Measurements from ENCODE around the gene LCMT2.

The LCMT2 gene

DNA sequence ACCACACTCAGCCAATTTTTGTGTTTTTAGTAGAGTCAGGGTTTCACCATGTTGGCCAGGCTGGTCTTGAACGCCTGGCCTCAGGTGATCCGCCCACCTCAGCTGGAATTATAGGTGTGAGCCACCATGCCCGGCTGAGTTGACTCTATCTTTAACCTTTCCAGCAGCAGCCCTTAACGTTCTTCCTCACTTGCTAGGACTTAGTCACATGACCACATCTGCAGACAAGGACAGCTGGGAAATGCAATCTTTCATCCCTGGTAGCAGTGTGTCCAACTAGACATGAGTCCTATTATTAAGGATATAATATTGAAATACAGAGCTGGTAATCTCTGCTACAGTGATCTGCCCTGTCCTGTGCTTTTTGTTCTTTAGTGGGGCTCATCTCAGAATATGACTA lies 18.0 kb downstream of the LCMT2 start:
- no peak for TF ChIP-seq EZH2 (optimal IDR thresholded peaks at IDR 0.05; ENCODE audit: low read depth, low read length)
- TF ChIP-seq, protein P1, sequence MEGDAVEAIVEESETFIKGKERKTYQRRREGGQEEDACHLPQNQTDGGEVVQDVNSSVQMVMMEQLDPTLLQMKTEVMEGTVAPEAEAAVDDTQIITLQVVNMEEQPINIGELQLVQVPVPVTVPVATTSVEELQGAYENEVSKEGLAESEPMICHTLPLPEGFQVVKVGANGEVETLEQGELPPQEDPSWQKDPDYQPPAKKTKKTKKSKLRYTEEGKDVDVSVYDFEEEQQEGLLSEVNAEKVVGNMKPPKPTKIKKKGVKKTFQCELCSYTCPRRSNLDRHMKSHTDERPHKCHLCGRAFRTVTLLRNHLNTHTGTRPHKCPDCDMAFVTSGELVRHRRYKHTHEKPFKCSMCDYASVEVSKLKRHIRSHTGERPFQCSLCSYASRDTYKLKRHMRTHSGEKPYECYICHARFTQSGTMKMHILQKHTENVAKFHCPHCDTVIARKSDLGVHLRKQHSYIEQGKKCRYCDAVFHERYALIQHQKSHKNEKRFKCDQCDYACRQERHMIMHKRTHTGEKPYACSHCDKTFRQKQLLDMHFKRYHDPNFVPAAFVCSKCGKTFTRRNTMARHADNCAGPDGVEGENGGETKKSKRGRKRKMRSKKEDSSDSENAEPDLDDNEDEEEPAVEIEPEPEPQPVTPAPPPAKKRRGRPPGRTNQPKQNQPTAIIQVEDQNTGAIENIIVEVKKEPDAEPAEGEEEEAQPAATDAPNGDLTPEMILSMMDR (IDR thresholded peaks at IDR 0.05; ENCODE audit: low read length): no peak
- TF ChIP-seq EZH2phosphoT487 (IDR thresholded peaks at IDR 0.05; ENCODE audit: low read length): no peak
- DNase-seq: no peak
- no peak overlapping the region for H3K4me3 ChIP-seq (ENCODE audit: low read length)

GRCh38 chr15:43302205-43302817 lies 28.1 kb downstream of the LCMT2 start, which contains the start of gene TGM7:
Gene TGM7, minus strand, starts transcription at chr15:43302255.
- Histone ChIP-seq H3K4me3 (ENCODE audit: low read length) (no peak within 1 kb of the TSS), H3K4me2 (ENCODE audit: low read depth, low read length) (no peak within 1 kb of the TSS), H3K27ac (ENCODE audit: low read length) (no peak within 1 kb of the TSS), H3K36me3 (replicated peaks; ENCODE audit: insufficient read depth, low read length) (no peaks in the 10 kb centered on the region), H3K79me2 (ENCODE audit: low read length) (no peaks in the 10 kb centered on the region), H3K9me2 (replicated peaks; ENCODE audit: insufficient read depth, low read length) (no peaks in the 10 kb centered on the region), H3K9ac (ENCODE audit: low read length) (no peak within 1 kb of the TSS), H3K27me3 (replicated peaks; ENCODE audit: insufficient read depth, low read length) (no peaks in the 10 kb centered on the region), H4K20me1 (ENCODE audit: insufficient read depth, low read length) (no peaks in the 10 kb centered on the region), H3K4me1 (ENCODE audit: low read length) (no peaks in the 10 kb centered on the region), H3K9me3 (replicated peaks; ENCODE audit: insufficient read depth, low read length) (no peaks in the 10 kb centered on the region), H3F3A (ENCODE audit: insufficient read depth, low read length) (no peaks in the 10 kb centered on the region), H2AFZ (ENCODE audit: low read length) (no peak within 1 kb of the TSS)
- TF ChIP-seq, protein P1 (IDR thresholded peaks at IDR 0.05; ENCODE audit: low read length): no peak
- no peak for TF ChIP-seq EZH2phosphoT487 (IDR thresholded peaks at IDR 0.05; ENCODE audit: low read length)
- no peak for TF ChIP-seq EZH2 (optimal IDR thresholded peaks at IDR 0.05; ENCODE audit: low read depth, low read length)
- no peak for DNase-seq

More for the DNA sequence above, 18.0 kb downstream of the LCMT2 start:
- H3K9me3 ChIP-seq (replicated peaks; ENCODE audit: insufficient read depth, low read length): no peaks in the 10 kb centered on the region
- H3K27ac ChIP-seq (ENCODE audit: low read length): no peak overlapping the region
- no peaks in the 10 kb centered on the region for H4K20me1 ChIP-seq (ENCODE audit: insufficient read depth, low read length)
- H3K9ac ChIP-seq (ENCODE audit: low read length): no peak overlapping the region
- H3K79me2 ChIP-seq (ENCODE audit: low read length): no peaks in the 10 kb centered on the region
- no peak overlapping the region for H2AFZ ChIP-seq (ENCODE audit: low read length)
- no peaks in the 10 kb centered on the region for H3K36me3 ChIP-seq (replicated peaks; ENCODE audit: insufficient read depth, low read length)
- no peaks in the 10 kb centered on the region for H3K27me3 ChIP-seq (replicated peaks; ENCODE audit: insufficient read depth, low read length)
- H3K4me2 ChIP-seq (ENCODE audit: low read depth, low read length): no peak overlapping the region
- H3F3A ChIP-seq (ENCODE audit: insufficient read depth, low read length): no peaks in the 10 kb centered on the region
- no peaks in the 10 kb centered on the region for H3K9me2 ChIP-seq (replicated peaks; ENCODE audit: insufficient read depth, low read length)
- H3K4me1 ChIP-seq (ENCODE audit: low read length): no peaks in the 10 kb centered on the region

DNA sequence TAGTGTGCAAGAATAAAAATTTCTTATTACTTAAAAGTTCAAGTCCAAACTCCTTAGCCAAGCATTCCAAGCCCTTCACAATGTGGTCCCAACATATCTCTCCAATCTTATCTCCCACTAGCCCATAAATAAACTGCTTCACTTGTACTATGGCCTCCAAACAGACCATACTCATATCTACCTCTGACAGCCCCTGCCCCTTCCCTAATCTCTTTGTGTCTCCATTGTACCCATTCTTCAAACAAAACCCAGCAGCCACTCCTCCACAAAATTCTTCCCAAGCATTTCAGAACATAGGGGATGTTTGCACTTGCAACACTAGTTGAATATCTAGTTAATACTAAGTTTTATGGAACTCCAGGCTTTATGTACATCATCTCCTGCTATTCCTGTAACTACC lies 30.5 kb downstream of the LCMT2 start:
- H3K27me3 ChIP-seq (replicated peaks; ENCODE audit: insufficient read depth, low read length): no peaks in the 10 kb centered on the region
- DNase-seq: no peak
- no peaks in the 10 kb centered on the region for H3K9me3 ChIP-seq (replicated peaks; ENCODE audit: insufficient read depth, low read length)
- no peak overlapping the region for H3K4me3 ChIP-seq (ENCODE audit: low read length)
- no peak overlapping the region for H3K4me2 ChIP-seq (ENCODE audit: low read depth, low read length)
- H3K4me1 ChIP-seq (ENCODE audit: low read length): no peaks in the 10 kb centered on the region
- H3K36me3 ChIP-seq (replicated peaks; ENCODE audit: insufficient read depth, low read length): no peaks in the 10 kb centered on the region
- H3F3A ChIP-seq (ENCODE audit: insufficient read depth, low read length): no peaks in the 10 kb centered on the region
- no peaks in the 10 kb centered on the region for H3K79me2 ChIP-seq (ENCODE audit: low read length)
- no peak overlapping the region for H3K9ac ChIP-seq (ENCODE audit: low read length)
- H3K9me2 ChIP-seq (replicated peaks; ENCODE audit: insufficient read depth, low read length): no peaks in the 10 kb centered on the region
- no peak overlapping the region for H3K27ac ChIP-seq (ENCODE audit: low read length)
- no peaks in the 10 kb centered on the region for H4K20me1 ChIP-seq (ENCODE audit: insufficient read depth, low read length)
- no peak overlapping the region for H2AFZ ChIP-seq (ENCODE audit: low read length)
- TF ChIP-seq EZH2 (optimal IDR thresholded peaks at IDR 0.05; ENCODE audit: low read depth, low read length) (no peak), EZH2phosphoT487 (IDR thresholded peaks at IDR 0.05; ENCODE audit: low read length) (no peak)

DNA sequence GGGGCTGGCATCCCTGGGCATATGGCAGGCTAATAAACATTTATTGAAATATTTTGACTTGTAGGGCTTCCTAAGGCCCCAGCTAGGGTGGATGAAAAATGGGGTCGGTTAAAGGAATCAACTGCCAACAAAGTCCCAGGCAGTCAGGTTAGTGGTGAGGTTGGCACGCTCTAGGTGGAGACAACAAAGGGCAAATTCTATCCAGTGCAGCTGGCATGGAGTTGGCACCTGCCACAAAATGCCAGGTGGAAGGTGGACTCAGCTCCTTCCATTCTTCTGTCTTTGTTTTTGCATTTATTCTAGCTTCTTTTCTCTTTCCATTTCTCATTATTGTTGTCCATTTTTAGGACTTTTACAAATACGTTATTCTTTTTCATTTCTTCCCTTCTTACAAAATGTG lies 31.0 kb downstream of the LCMT2 start:
- Histone ChIP-seq H3K9ac (ENCODE audit: low read length) (no peak overlapping the region), H3K27ac (ENCODE audit: low read length) (no peak overlapping the region)
- TF ChIP-seq, protein P1 (IDR thresholded peaks at IDR 0.05; ENCODE audit: low read length): no peak
- no peak for TF ChIP-seq EZH2 (optimal IDR thresholded peaks at IDR 0.05; ENCODE audit: low read depth, low read length)
- no peak for TF ChIP-seq EZH2phosphoT487 (IDR thresholded peaks at IDR 0.05; ENCODE audit: low read length)

More for the DNA sequence above, 31.0 kb downstream of the LCMT2 start:
- Histone ChIP-seq H3K27me3 (replicated peaks; ENCODE audit: insufficient read depth, low read length) (no peaks in the 10 kb centered on the region), H3K4me1 (ENCODE audit: low read length) (no peaks in the 10 kb centered on the region), H3K79me2 (ENCODE audit: low read length) (no peaks in the 10 kb centered on the region), H2AFZ (ENCODE audit: low read length) (no peak overlapping the region), H3K36me3 (replicated peaks; ENCODE audit: insufficient read depth, low read length) (no peaks in the 10 kb centered on the region), H3K9me2 (replicated peaks; ENCODE audit: insufficient read depth, low read length) (no peaks in the 10 kb centered on the region), H4K20me1 (ENCODE audit: insufficient read depth, low read length) (no peaks in the 10 kb centered on the region), H3K4me3 (ENCODE audit: low read length) (no peak overlapping the region), H3K9me3 (replicated peaks; ENCODE audit: insufficient read depth, low read length) (no peaks in the 10 kb centered on the region), H3F3A (ENCODE audit: insufficient read depth, low read length) (no peaks in the 10 kb centered on the region), H3K4me2 (ENCODE audit: low read depth, low read length) (no peak overlapping the region)
- no peak for DNase-seq
